WTC11 (cell line): ENCODE results near the gene EXOC1. TPM values are rescaled to one million over a fixed set of nuclear protein-coding genes. Genes with fewer than 3 reads are reported as not detected.

Source experiments
- ATAC-seq: fragments of 200-7000 bp; cut with Tn5 transposase; 2 replicates; pipeline ENCODE4 v1.10.0; 2021; ENCODE audit warnings: mild to moderate bottlenecking, moderate library complexity
- CTCF ChIA-PET: fragments of 300-600 bp; sonication (Branson Sonifier 250); formaldehyde crosslinking; loops from one replicate; lab custom pipeline; 2021; ENCODE audit warnings: antibody characterized with exemption; lab: Charles Lee
- POLR2A ChIA-PET: fragments of 350-600 bp; sonication (Branson Sonifier 250); formaldehyde crosslinking; loops from one replicate; lab custom pipeline; 2021; ENCODE audit warnings: antibody characterized with exemption; lab: Charles Lee
- DNase-seq: peaks from one replicate; pipeline ENCODE4 v3.0.0; 2021; ENCODE audit warnings: low spot score
- H3K27ac Mint-ChIP-seq: 2 replicates; pipeline ENCODE4 v1.8.0; 2021; ENCODE audit warnings: mixed read lengths
- H3K27me3 Mint-ChIP-seq: 2 replicates; pipeline ENCODE4 v1.8.0; 2021; ENCODE audit warnings: low read depth, mild to moderate bottlenecking, moderate library complexity, mixed read lengths
- H3K36me3 Mint-ChIP-seq: 2 replicates; pipeline ENCODE4 v1.8.0; 2021; ENCODE audit warnings: mixed read lengths
- H3K4me1 Mint-ChIP-seq: 2 replicates; pipeline ENCODE4 v1.8.0; 2022; ENCODE audit warnings: mixed read lengths
- H3K4me3 Mint-ChIP-seq: 2 replicates; pipeline ENCODE4 v1.8.0; 2021; ENCODE audit warnings: mild to moderate bottlenecking, moderate library complexity, mixed read lengths
- H3K9me3 Mint-ChIP-seq: 2 replicates; pipeline ENCODE4 v1.8.0; 2021; ENCODE audit warnings: mixed read lengths
- AR ChIP-seq: fragments of 250-450 bp; sonication (Bioruptor Pico); IDR thresholded peaks from 2 replicates; pipeline ENCODE4 v1.9.0; 2021; ENCODE audit warnings: mild to moderate bottlenecking
- FOXJ3 ChIP-seq: sonication (generic); formaldehyde crosslinking; IDR thresholded peaks from 2 replicates; pipeline ENCODE4 v1.9.0; 2021; ENCODE audit warnings: missing genetic modification reagents, mild to moderate bottlenecking, borderline replicate concordance
- FOXP1 ChIP-seq: sonication (generic); formaldehyde crosslinking; IDR thresholded peaks from 2 replicates; pipeline ENCODE4 v1.8.0; 2022; ENCODE audit warnings: missing genetic modification reagents, mild to moderate bottlenecking, moderate library complexity, borderline replicate concordance
- GRHL2 ChIP-seq: fragments of 250-450 bp; sonication (Bioruptor Pico); IDR thresholded peaks from 2 replicates; pipeline ENCODE4 v1.8.0; 2022; ENCODE audit warnings: mild to moderate bottlenecking, moderate library complexity; ENCODE audit not compliant: insufficient replicate concordance, severe bottlenecking
- MYBL2 ChIP-seq: sonication (generic); formaldehyde crosslinking; IDR thresholded peaks from 2 replicates; pipeline ENCODE4 v1.8.1; 2023; ENCODE audit warnings: mild to moderate bottlenecking, moderate library complexity, missing genetic modification reagents
- PRRX2 ChIP-seq: fragments of 250-450 bp; sonication (Bioruptor Pico); IDR thresholded peaks from 2 replicates; pipeline ENCODE4 v1.8.0; 2021; ENCODE audit warnings: mild to moderate bottlenecking
- RELA ChIP-seq: sonication (generic); formaldehyde crosslinking; IDR thresholded peaks from 2 replicates; pipeline ENCODE4 v1.8.1; 2022; ENCODE audit warnings: missing genetic modification reagents, mild to moderate bottlenecking, borderline replicate concordance
- RORB ChIP-seq: fragments of 250-450 bp; sonication (Bioruptor Pico); IDR thresholded peaks from 2 replicates; pipeline ENCODE4 v1.9.0; 2021; ENCODE audit warnings: mild to moderate bottlenecking
- ZNF138 ChIP-seq: sonication (generic); formaldehyde crosslinking; conservative IDR thresholded peaks from 2 replicates; pipeline ENCODE4 v1.8.1; 2022; ENCODE audit warnings: mild to moderate bottlenecking, moderate library complexity, missing genetic modification reagents
- ZNF232 ChIP-seq: sonication (generic); formaldehyde crosslinking; IDR thresholded peaks from 2 replicates; pipeline ENCODE4 v1.8.0; 2022; ENCODE audit warnings: mild to moderate bottlenecking, missing genetic modification reagents
- ZNF281 ChIP-seq: sonication (generic); formaldehyde crosslinking; IDR thresholded peaks from 2 replicates; pipeline ENCODE4 v1.8.0; 2023; ENCODE audit warnings: mild to moderate bottlenecking, missing genetic modification reagents
- total RNA-seq: library from RNA; stranded (reverse); gene quantifications from 3 replicates; pipeline ENCODE4 v1.2.3, GENCODE V29; 2021
- TF ChIP-seq, protein P1 (sequence below): sonication (generic); formaldehyde crosslinking; IDR thresholded peaks from 2 replicates; pipeline ENCODE4 v1.8.0; 2022; ENCODE audit warnings: missing genetic modification reagents
- TF ChIP-seq, protein P2 (sequence below): sonication (generic); formaldehyde crosslinking; IDR thresholded peaks from 2 replicates; pipeline ENCODE4 v1.8.1; 2023; ENCODE audit warnings: mild to moderate bottlenecking, missing genetic modification reagents, moderate library complexity
- TF ChIP-seq, protein P3 (sequence below): sonication (generic); formaldehyde crosslinking; IDR thresholded peaks from 2 replicates; pipeline ENCODE4 v1.8.0; 2023; ENCODE audit warnings: missing genetic modification reagents
- TF ChIP-seq, protein P4 (sequence below): sonication (generic); formaldehyde crosslinking; IDR thresholded peaks from 2 replicates; pipeline ENCODE4 v1.8.0; 2022; ENCODE audit warnings: mild to moderate bottlenecking, missing genetic modification reagents
- TF ChIP-seq, protein P5 (sequence below): sonication (generic); formaldehyde crosslinking; conservative IDR thresholded peaks from 2 replicates; pipeline ENCODE4 v1.8.1; 2023; ENCODE audit warnings: mild to moderate bottlenecking, low read depth, missing genetic modification reagents, moderate library complexity
- TF ChIP-seq, protein P6 (sequence below): sonication (generic); formaldehyde crosslinking; IDR thresholded peaks from 2 replicates; pipeline ENCODE4 v1.8.1; 2023; ENCODE audit warnings: mild to moderate bottlenecking, missing genetic modification reagents, borderline replicate concordance

The EXOC1 gene
- total RNA-seq, 1 experiment from 2014 or later, result 19.0 TPM

GRCh38 chr4:55838356-55838755 lies 15.1 kb upstream of the EXOC1 start (continued):
- TF ChIP-seq, protein P1, sequence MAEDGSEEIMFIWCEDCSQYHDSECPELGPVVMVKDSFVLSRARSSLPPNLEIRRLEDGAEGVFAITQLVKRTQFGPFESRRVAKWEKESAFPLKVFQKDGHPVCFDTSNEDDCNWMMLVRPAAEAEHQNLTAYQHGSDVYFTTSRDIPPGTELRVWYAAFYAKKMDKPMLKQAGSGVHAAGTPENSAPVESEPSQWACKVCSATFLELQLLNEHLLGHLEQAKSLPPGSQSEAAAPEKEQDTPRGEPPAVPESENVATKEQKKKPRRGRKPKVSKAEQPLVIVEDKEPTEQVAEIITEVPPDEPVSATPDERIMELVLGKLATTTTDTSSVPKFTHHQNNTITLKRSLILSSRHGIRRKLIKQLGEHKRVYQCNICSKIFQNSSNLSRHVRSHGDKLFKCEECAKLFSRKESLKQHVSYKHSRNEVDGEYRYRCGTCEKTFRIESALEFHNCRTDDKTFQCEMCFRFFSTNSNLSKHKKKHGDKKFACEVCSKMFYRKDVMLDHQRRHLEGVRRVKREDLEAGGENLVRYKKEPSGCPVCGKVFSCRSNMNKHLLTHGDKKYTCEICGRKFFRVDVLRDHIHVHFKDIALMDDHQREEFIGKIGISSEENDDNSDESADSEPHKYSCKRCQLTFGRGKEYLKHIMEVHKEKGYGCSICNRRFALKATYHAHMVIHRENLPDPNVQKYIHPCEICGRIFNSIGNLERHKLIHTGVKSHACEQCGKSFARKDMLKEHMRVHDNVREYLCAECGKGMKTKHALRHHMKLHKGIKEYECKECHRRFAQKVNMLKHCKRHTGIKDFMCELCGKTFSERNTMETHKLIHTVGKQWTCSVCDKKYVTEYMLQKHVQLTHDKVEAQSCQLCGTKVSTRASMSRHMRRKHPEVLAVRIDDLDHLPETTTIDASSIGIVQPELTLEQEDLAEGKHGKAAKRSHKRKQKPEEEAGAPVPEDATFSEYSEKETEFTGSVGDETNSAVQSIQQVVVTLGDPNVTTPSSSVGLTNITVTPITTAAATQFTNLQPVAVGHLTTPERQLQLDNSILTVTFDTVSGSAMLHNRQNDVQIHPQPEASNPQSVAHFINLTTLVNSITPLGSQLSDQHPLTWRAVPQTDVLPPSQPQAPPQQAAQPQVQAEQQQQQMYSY (CRISPR knock-in tag), result no peak

DNA sequence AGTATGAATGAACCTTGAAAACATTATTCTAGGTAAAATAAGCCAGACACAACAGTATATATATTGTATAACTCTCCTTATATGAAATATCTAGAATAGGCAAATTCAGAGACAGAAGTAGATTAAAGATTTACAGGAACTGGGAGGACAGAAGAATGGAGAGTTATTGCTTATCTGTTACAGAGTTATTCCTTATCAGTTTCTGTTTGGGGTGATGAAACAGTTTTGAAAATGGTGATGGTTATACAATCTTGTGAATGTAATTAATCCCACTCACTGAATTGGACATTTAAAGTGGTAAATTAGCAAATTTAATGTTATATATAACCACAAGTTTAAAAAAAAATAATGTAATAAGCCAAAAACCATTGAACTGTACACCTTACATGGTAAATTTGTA lies 14.5 kb upstream of the EXOC1 start:
- H3K27me3 Mint-ChIP-seq, result no peaks in the 10 kb centered on the region; the same call in 1 of the 2 replicates
- no peak for DNase-seq
- TF ChIP-seq ZNF281 (CRISPR knock-in tag) (no peak), ZNF138 (CRISPR knock-in tag) (no peak), GRHL2 (CRISPR knock-in tag) (no peak), PRRX2 (CRISPR knock-in tag) (no peak), RORB (no peak), ZNF232 (CRISPR knock-in tag) (no peak), RELA (CRISPR knock-in tag) (no peak), FOXJ3 (CRISPR knock-in tag) (no peak), FOXP1 (CRISPR knock-in tag) (no peak), MYBL2 (CRISPR knock-in tag) (no peak), AR (CRISPR knock-in tag) (no peak)
- TF ChIP-seq, protein P2, sequence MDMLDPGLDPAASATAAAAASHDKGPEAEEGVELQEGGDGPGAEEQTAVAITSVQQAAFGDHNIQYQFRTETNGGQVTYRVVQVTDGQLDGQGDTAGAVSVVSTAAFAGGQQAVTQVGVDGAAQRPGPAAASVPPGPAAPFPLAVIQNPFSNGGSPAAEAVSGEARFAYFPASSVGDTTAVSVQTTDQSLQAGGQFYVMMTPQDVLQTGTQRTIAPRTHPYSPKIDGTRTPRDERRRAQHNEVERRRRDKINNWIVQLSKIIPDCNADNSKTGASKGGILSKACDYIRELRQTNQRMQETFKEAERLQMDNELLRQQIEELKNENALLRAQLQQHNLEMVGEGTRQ (CRISPR knock-in tag), result no peak
- TF ChIP-seq, protein P3, sequence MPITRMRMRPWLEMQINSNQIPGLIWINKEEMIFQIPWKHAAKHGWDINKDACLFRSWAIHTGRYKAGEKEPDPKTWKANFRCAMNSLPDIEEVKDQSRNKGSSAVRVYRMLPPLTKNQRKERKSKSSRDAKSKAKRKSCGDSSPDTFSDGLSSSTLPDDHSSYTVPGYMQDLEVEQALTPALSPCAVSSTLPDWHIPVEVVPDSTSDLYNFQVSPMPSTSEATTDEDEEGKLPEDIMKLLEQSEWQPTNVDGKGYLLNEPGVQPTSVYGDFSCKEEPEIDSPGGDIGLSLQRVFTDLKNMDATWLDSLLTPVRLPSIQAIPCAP (CRISPR knock-in tag), result no peak
- TF ChIP-seq, protein P4, sequence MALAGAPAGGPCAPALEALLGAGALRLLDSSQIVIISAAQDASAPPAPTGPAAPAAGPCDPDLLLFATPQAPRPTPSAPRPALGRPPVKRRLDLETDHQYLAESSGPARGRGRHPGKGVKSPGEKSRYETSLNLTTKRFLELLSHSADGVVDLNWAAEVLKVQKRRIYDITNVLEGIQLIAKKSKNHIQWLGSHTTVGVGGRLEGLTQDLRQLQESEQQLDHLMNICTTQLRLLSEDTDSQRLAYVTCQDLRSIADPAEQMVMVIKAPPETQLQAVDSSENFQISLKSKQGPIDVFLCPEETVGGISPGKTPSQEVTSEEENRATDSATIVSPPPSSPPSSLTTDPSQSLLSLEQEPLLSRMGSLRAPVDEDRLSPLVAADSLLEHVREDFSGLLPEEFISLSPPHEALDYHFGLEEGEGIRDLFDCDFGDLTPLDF (CRISPR knock-in tag), result no peak
- TF ChIP-seq, protein P5, sequence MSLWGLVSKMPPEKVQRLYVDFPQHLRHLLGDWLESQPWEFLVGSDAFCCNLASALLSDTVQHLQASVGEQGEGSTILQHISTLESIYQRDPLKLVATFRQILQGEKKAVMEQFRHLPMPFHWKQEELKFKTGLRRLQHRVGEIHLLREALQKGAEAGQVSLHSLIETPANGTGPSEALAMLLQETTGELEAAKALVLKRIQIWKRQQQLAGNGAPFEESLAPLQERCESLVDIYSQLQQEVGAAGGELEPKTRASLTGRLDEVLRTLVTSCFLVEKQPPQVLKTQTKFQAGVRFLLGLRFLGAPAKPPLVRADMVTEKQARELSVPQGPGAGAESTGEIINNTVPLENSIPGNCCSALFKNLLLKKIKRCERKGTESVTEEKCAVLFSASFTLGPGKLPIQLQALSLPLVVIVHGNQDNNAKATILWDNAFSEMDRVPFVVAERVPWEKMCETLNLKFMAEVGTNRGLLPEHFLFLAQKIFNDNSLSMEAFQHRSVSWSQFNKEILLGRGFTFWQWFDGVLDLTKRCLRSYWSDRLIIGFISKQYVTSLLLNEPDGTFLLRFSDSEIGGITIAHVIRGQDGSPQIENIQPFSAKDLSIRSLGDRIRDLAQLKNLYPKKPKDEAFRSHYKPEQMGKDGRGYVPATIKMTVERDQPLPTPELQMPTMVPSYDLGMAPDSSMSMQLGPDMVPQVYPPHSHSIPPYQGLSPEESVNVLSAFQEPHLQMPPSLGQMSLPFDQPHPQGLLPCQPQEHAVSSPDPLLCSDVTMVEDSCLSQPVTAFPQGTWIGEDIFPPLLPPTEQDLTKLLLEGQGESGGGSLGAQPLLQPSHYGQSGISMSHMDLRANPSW (CRISPR knock-in tag), result no peak
- TF ChIP-seq, protein P6, sequence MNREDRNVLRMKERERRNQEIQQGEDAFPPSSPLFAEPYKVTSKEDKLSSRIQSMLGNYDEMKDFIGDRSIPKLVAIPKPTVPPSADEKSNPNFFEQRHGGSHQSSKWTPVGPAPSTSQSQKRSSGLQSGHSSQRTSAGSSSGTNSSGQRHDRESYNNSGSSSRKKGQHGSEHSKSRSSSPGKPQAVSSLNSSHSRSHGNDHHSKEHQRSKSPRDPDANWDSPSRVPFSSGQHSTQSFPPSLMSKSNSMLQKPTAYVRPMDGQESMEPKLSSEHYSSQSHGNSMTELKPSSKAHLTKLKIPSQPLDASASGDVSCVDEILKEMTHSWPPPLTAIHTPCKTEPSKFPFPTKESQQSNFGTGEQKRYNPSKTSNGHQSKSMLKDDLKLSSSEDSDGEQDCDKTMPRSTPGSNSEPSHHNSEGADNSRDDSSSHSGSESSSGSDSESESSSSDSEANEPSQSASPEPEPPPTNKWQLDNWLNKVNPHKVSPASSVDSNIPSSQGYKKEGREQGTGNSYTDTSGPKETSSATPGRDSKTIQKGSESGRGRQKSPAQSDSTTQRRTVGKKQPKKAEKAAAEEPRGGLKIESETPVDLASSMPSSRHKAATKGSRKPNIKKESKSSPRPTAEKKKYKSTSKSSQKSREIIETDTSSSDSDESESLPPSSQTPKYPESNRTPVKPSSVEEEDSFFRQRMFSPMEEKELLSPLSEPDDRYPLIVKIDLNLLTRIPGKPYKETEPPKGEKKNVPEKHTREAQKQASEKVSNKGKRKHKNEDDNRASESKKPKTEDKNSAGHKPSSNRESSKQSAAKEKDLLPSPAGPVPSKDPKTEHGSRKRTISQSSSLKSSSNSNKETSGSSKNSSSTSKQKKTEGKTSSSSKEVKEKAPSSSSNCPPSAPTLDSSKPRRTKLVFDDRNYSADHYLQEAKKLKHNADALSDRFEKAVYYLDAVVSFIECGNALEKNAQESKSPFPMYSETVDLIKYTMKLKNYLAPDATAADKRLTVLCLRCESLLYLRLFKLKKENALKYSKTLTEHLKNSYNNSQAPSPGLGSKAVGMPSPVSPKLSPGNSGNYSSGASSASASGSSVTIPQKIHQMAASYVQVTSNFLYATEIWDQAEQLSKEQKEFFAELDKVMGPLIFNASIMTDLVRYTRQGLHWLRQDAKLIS, result no peak

More for the DNA sequence above, 14.5 kb upstream of the EXOC1 start:
- no peak for ATAC-seq
- H3K36me3 Mint-ChIP-seq, result peaks cover 8% of the 10 kb centered on the region; the same call in 1 of the 2 replicates
- H3K4me3 Mint-ChIP-seq, result no peak overlapping the region
- H3K9me3 Mint-ChIP-seq, result peaks cover 33% of the 10 kb centered on the region
- H3K4me1 Mint-ChIP-seq, result peaks cover 11% of the 10 kb centered on the region
- no peak overlapping the region for H3K27ac Mint-ChIP-seq
- CTCF ChIA-PET, result no interaction called here
- POLR2A ChIA-PET, result no interaction called here
